ENCODE measurements around the gene RAB10.
"Not testable (repeated sequence)": the region's sequence is repeated elsewhere in the genome, so short reads cannot be mapped to it uniquely, and the experiment has no call there.

The RAB10 gene

GRCh38 chr2:26078939-26079338 lies 45.1 kb downstream of the RAB10 start:
- no peak for DNase-seq (ENCODE audit: low spot score in 2 of 2)

GRCh38 chr2:26080356-26080755 lies 46.5 kb downstream of the RAB10 start:
- Mint-ChIP-seq H3K27me3 (no peaks in the 10 kb centered on the region), H3K27ac (no peak overlapping the region), H3K4me3 (no peak overlapping the region), H3K4me1 (peaks cover 15% of the 10 kb centered on the region), H3K36me3 (peaks cover 22% of the 10 kb centered on the region), H3K9me3 (peaks cover 7% of the 10 kb centered on the region)
- ATAC-seq (ENCODE audit: low read depth): no peak
- no peak for DNase-seq (ENCODE audit: low spot score in 2 of 2)

More at GRCh38 chr2:26078939-26079338, 45.1 kb downstream of the RAB10 start:
- Mint-ChIP-seq H3K9me3 (peaks cover 7% of the 10 kb centered on the region), H3K27me3 (no peaks in the 10 kb centered on the region), H3K27ac (no peak overlapping the region), H3K4me1 (peaks cover 19% of the 10 kb centered on the region), H3K36me3 (peaks cover 19% of the 10 kb centered on the region), H3K4me3 (no peak overlapping the region)
- no peak for ATAC-seq (ENCODE audit: low read depth)

- DNase-seq (ENCODE audit: low spot score in 2 of 2); H3K27ac Mint-ChIP-seq; H3K4me1 Mint-ChIP-seq; H3K4me3 Mint-ChIP-seq; H3K9me3 Mint-ChIP-seq; ATAC-seq (ENCODE audit: low read depth); H3K27me3 Mint-ChIP-seq: not testable (repeated sequence)
- H3K36me3 Mint-ChIP-seq: peaks cover 22% of the 10 kb centered on the region
These were observed 47.0 kb downstream of the RAB10 start for GRCh38 chr2:26080925-26081324.

GRCh38 chr2:26081556-26081955 lies 47.7 kb downstream of the RAB10 start:
- no peak overlapping the region for H3K4me3 Mint-ChIP-seq
- ATAC-seq (ENCODE audit: low read depth) (no peak), DNase-seq (ENCODE audit: low spot score in 2 of 2) (no peak)
- no peak overlapping the region for H3K27ac Mint-ChIP-seq
- H3K4me1 Mint-ChIP-seq: peaks cover 13% of the 10 kb centered on the region
- no peaks in the 10 kb centered on the region for H3K27me3 Mint-ChIP-seq
- H3K9me3 Mint-ChIP-seq: peaks cover 7% of the 10 kb centered on the region
- H3K36me3 Mint-ChIP-seq: peaks cover 24% of the 10 kb centered on the region

- Mint-ChIP-seq H3K4me3 (no peak overlapping the region), H3K27ac (peak overlapping the region; percentile 88), H3K9me3 (peaks cover under 1% of the 10 kb centered on the region), H3K36me3 (peaks cover 9% of the 10 kb centered on the region), H3K4me1 (peaks cover 12% of the 10 kb centered on the region), H3K27me3 (no peaks in the 10 kb centered on the region)
- ATAC-seq (ENCODE audit: low read depth) (no peak), DNase-seq (ENCODE audit: low spot score in 2 of 2) (no peak)
These were observed 52.3 kb downstream of the RAB10 start for GRCh38 chr2:26086155-26086637.

- peaks cover 17% of the 10 kb centered on the region for H3K4me1 Mint-ChIP-seq
- H3K27me3 Mint-ChIP-seq: no peaks in the 10 kb centered on the region
- DNase-seq (ENCODE audit: low spot score in 2 of 2) (no peak), ATAC-seq (ENCODE audit: low read depth) (no peak)
- no peaks in the 10 kb centered on the region for H3K9me3 Mint-ChIP-seq
- H3K4me3 Mint-ChIP-seq: no peak overlapping the region
- no peak overlapping the region for H3K27ac Mint-ChIP-seq
- H3K36me3 Mint-ChIP-seq: peaks cover 9% of the 10 kb centered on the region
These were observed 52.9 kb downstream of the RAB10 start for GRCh38 chr2:26086779-26087178.

GRCh38 chr2:26088038-26088643 lies 54.3 kb downstream of the RAB10 start:
- peak; percentile 55 for ATAC-seq (ENCODE audit: low read depth)
- H3K27me3 Mint-ChIP-seq: no peaks in the 10 kb centered on the region
- no peak overlapping the region for H3K4me3 Mint-ChIP-seq
- peak in 1 of 2 donors; percentile 7 for DNase-seq (ENCODE audit: low spot score in 2 of 2)
- H3K4me1 Mint-ChIP-seq: peaks cover 25% of the 10 kb centered on the region
- H3K9me3 Mint-ChIP-seq: no peaks in the 10 kb centered on the region
- H3K36me3 Mint-ChIP-seq: peaks cover 16% of the 10 kb centered on the region
- H3K27ac Mint-ChIP-seq: no peak overlapping the region

- ATAC-seq (ENCODE audit: low read depth); H3K27ac Mint-ChIP-seq; H3K4me3 Mint-ChIP-seq; H3K9me3 Mint-ChIP-seq; DNase-seq (ENCODE audit: low spot score in 2 of 2); H3K27me3 Mint-ChIP-seq: not testable (repeated sequence)
- peaks cover 17% of the 10 kb centered on the region for H3K36me3 Mint-ChIP-seq
- peaks cover 21% of the 10 kb centered on the region for H3K4me1 Mint-ChIP-seq
These were observed 55.0 kb downstream of the RAB10 start for GRCh38 chr2:26088931-26089330.

GRCh38 chr2:26089337-26089736 lies 55.5 kb downstream of the RAB10 start:
- Mint-ChIP-seq H3K9me3 (no peaks in the 10 kb centered on the region), H3K27ac (no peak overlapping the region), H3K4me1 (peaks cover 18% of the 10 kb centered on the region), H3K4me3 (no peak overlapping the region), H3K27me3 (no peaks in the 10 kb centered on the region), H3K36me3 (peaks cover 17% of the 10 kb centered on the region)
- DNase-seq (ENCODE audit: low spot score in 2 of 2): no peak
- ATAC-seq (ENCODE audit: low read depth): no peak

GRCh38 chr2:26095758-26096157 lies 61.9 kb downstream of the RAB10 start:
- H3K36me3 Mint-ChIP-seq: peaks cover 21% of the 10 kb centered on the region
- no peak overlapping the region for H3K27ac Mint-ChIP-seq
- H3K4me3 Mint-ChIP-seq: no peak overlapping the region
- DNase-seq (ENCODE audit: low spot score in 2 of 2) (no peak), ATAC-seq (ENCODE audit: low read depth) (no peak)
- no peaks in the 10 kb centered on the region for H3K27me3 Mint-ChIP-seq
- peaks cover 31% of the 10 kb centered on the region for H3K4me1 Mint-ChIP-seq
- H3K9me3 Mint-ChIP-seq: no peaks in the 10 kb centered on the region

- H3K27ac Mint-ChIP-seq: peak overlapping the region; percentile 36
- no peaks in the 10 kb centered on the region for H3K27me3 Mint-ChIP-seq
- DNase-seq (ENCODE audit: low spot score in 2 of 2) (no peak), ATAC-seq (ENCODE audit: low read depth) (no peak)
- peaks cover 2% of the 10 kb centered on the region for H3K9me3 Mint-ChIP-seq
- H3K36me3 Mint-ChIP-seq: peaks cover 30% of the 10 kb centered on the region
- H3K4me1 Mint-ChIP-seq: peaks cover 23% of the 10 kb centered on the region
- H3K4me3 Mint-ChIP-seq: no peak overlapping the region
These were observed 66.0 kb downstream of the RAB10 start for GRCh38 chr2:26099933-26100332.

GRCh38 chr2:26100384-26100783 lies 66.5 kb downstream of the RAB10 start:
- Mint-ChIP-seq H3K27me3 (no peaks in the 10 kb centered on the region), H3K4me1 (peaks cover 23% of the 10 kb centered on the region), H3K4me3 (no peak overlapping the region), H3K27ac (no peak overlapping the region), H3K36me3 (peaks cover 30% of the 10 kb centered on the region), H3K9me3 (peaks cover 2% of the 10 kb centered on the region)
- DNase-seq (ENCODE audit: low spot score in 2 of 2) (no peak), ATAC-seq (ENCODE audit: low read depth) (no peak)

GRCh38 chr2:26103752-26104151 lies 69.9 kb downstream of the RAB10 start:
- ATAC-seq (ENCODE audit: low read depth) (no peak), DNase-seq (ENCODE audit: low spot score in 2 of 2) (no peak)
- Mint-ChIP-seq H3K4me1 (peaks cover 15% of the 10 kb centered on the region), H3K4me3 (no peak overlapping the region), H3K27me3 (no peaks in the 10 kb centered on the region), H3K9me3 (peaks cover 2% of the 10 kb centered on the region), H3K27ac (no peak overlapping the region), H3K36me3 (peaks cover 28% of the 10 kb centered on the region)

GRCh38 chr2:26108701-26109100 lies 74.8 kb downstream of the RAB10 start:
- H3K27ac Mint-ChIP-seq; H3K9me3 Mint-ChIP-seq; DNase-seq (ENCODE audit: low spot score in 2 of 2); ATAC-seq (ENCODE audit: low read depth); H3K27me3 Mint-ChIP-seq; H3K4me3 Mint-ChIP-seq: not testable (repeated sequence)
- Mint-ChIP-seq H3K36me3 (peaks cover 22% of the 10 kb centered on the region), H3K4me1 (peaks cover 12% of the 10 kb centered on the region)

GRCh38 chr2:26112201-26112600 lies 78.3 kb downstream of the RAB10 start:
- H3K36me3 Mint-ChIP-seq: peaks cover 22% of the 10 kb centered on the region
- no peaks in the 10 kb centered on the region for H3K27me3 Mint-ChIP-seq
- H3K27ac Mint-ChIP-seq: no peak overlapping the region
- DNase-seq (ENCODE audit: low spot score in 2 of 2) (no peak), ATAC-seq (ENCODE audit: low read depth) (no peak)
- peaks cover 2% of the 10 kb centered on the region for H3K9me3 Mint-ChIP-seq
- no peak overlapping the region for H3K4me3 Mint-ChIP-seq
- H3K4me1 Mint-ChIP-seq: peaks cover 10% of the 10 kb centered on the region

Measured in memory B cell (primary cell).